Liver (tissue), 9 donors: ENCODE measurements around the gene CHST5. TPM values are rescaled to one million over a fixed set of nuclear protein-coding genes. Genes with fewer than 3 reads are reported as not detected.
"Not testable (repeated sequence)": the region's sequence is repeated elsewhere in the genome, so short reads cannot be mapped to it uniquely, and the experiment has no call there.

Experiments
- DNase-seq: peaks from one replicate; pipeline ENCODE4 v3.0.0-alpha.2; 2017; ENCODE audit warnings: low spot score
- H3K27ac ChIP-seq, 2 donors: one replicate each; pipeline ENCODE4 v1.7.0; 2013; ENCODE audit warnings: inconsistent platforms in 2 of 2, low read length in 2 of 2, control low read depth in 1 of 2, low read depth in 1 of 2, mild to moderate bottlenecking in 1 of 2
- H3K27me3 ChIP-seq, 4 donors: one replicate each; pipeline versions ENCODE4 v1.6.1 to v1.7.0; 2013; ENCODE audit warnings: low read length in 3 of 4, inconsistent platforms in 1 of 4, mild to moderate bottlenecking in 1 of 4, moderate library complexity in 1 of 4; ENCODE audit not compliant: control insufficient read depth in 4 of 4, insufficient read depth in 4 of 4
- H3K36me3 ChIP-seq, 4 donors: one replicate each; pipeline versions ENCODE4 v1.6.1 to v1.7.0; 2013; ENCODE audit warnings: low read length in 3 of 4, mild to moderate bottlenecking in 3 of 4, low read depth in 1 of 4, moderate library complexity in 1 of 4; ENCODE audit not compliant: control insufficient read depth in 4 of 4, insufficient read depth in 3 of 4
- H3K4me1 ChIP-seq, 4 donors: one replicate each; pipeline versions ENCODE4 v1.6.1 to v1.7.0; 2013; ENCODE audit warnings: low read length in 3 of 4, mild to moderate bottlenecking in 3 of 4, moderate library complexity in 1 of 4; ENCODE audit not compliant: control insufficient read depth in 4 of 4, insufficient read depth in 4 of 4
- H3K4me3 ChIP-seq, 3 donors: one replicate each; pipeline versions ENCODE4 v1.6.1 to v1.7.0; 2013; ENCODE audit warnings: low read length in 3 of 3, control low read depth in 1 of 3, low read depth in 1 of 3, mild to moderate bottlenecking in 1 of 3
- H3K9ac ChIP-seq, 2 donors: one replicate each; pipeline ENCODE4 v1.7.0; 2013; ENCODE audit warnings: low read length in 2 of 2, mild to moderate bottlenecking in 2 of 2, moderate library complexity in 2 of 2, control low read depth in 1 of 2, low read depth in 1 of 2
- H3K9me3 ChIP-seq, 4 donors: one replicate each; pipeline versions ENCODE4 v1.6.1 to v1.7.0; 2013; ENCODE audit warnings: low read length in 3 of 4; ENCODE audit not compliant: control insufficient read depth in 4 of 4
- ATF3 ChIP-seq: IDR thresholded peaks from 2 replicates; pipeline ENCODE4 v1.6.1; 2016; ENCODE audit warnings: antibody characterized with exemption
- CTCF ChIP-seq: fragments of 150-350 bp; IDR thresholded peaks from 2 replicates; pipeline ENCODE4 v1.5.1; 2017; ENCODE audit warnings: improper control_type of control experiment, low read depth, low read length; ENCODE audit not compliant: missing input control
- EGR1 ChIP-seq, 2 donors: IDR thresholded peaks; 2 replicates each; pipeline ENCODE4 v1.6.1; 2016 to 2018; ENCODE audit warnings: antibody characterized with exemption in 2 of 2, low read depth in 2 of 2
- FOXA1 ChIP-seq: IDR thresholded peaks from 2 replicates; pipeline ENCODE4 v1.6.1; 2016; ENCODE audit warnings: antibody characterized with exemption
- FOXA2 ChIP-seq: IDR thresholded peaks from 2 replicates; pipeline ENCODE4 v1.6.1; 2016; ENCODE audit warnings: antibody characterized with exemption
- GABPA ChIP-seq, 2 donors: IDR thresholded peaks in 1 of 2; conservative IDR thresholded peaks in 1 of 2; 2 replicates each; pipeline ENCODE4 v1.6.1; 2016; ENCODE audit warnings: antibody characterized with exemption in 2 of 2, mild to moderate bottlenecking in 1 of 2, moderate library complexity in 1 of 2
- HNF4A ChIP-seq, 2 donors: conservative IDR thresholded peaks; 2 replicates each; pipeline ENCODE4 v1.6.1; 2016; ENCODE audit warnings: antibody characterized with exemption in 2 of 2, mild to moderate bottlenecking in 2 of 2
- HNF4G ChIP-seq: IDR thresholded peaks from 2 replicates; pipeline ENCODE4 v1.6.1; 2016; ENCODE audit warnings: antibody characterized with exemption
- JUND ChIP-seq, 2 donors: IDR thresholded peaks; 2 replicates each; pipeline ENCODE4 v1.6.1; 2016; ENCODE audit warnings: antibody characterized with exemption in 2 of 2
- MAX ChIP-seq: IDR thresholded peaks from 2 replicates; pipeline ENCODE4 v1.6.1; 2016; ENCODE audit warnings: antibody characterized with exemption
- NR2F2 ChIP-seq: IDR thresholded peaks from 2 replicates; pipeline ENCODE4 v1.6.1; 2016; ENCODE audit warnings: antibody characterized with exemption
- RAD21 ChIP-seq, 2 donors: IDR thresholded peaks; 2 replicates each; pipeline ENCODE4 v1.6.1; 2016; ENCODE audit warnings: antibody characterized with exemption in 2 of 2, mild to moderate bottlenecking in 2 of 2
- REST ChIP-seq: IDR thresholded peaks from 2 replicates; pipeline ENCODE4 v1.6.1; 2016; ENCODE audit warnings: antibody characterized with exemption, mild to moderate bottlenecking
- RXRA ChIP-seq, 2 donors: IDR thresholded peaks; 2 replicates each; pipeline ENCODE4 v1.6.1; 2017 to 2018; ENCODE audit warnings: antibody characterized with exemption in 2 of 2, mild to moderate bottlenecking in 1 of 2
- SP1 ChIP-seq: IDR thresholded peaks from 2 replicates; pipeline ENCODE4 v1.6.1; 2018; ENCODE audit warnings: antibody characterized with exemption, mild to moderate bottlenecking
- TAF1 ChIP-seq: conservative IDR thresholded peaks from 2 replicates; pipeline ENCODE4 v1.6.1; 2016; ENCODE audit warnings: antibody characterized with exemption, mild to moderate bottlenecking
- YY1 ChIP-seq: IDR thresholded peaks from 2 replicates; pipeline ENCODE4 v1.6.1; 2016; ENCODE audit warnings: antibody characterized with exemption, mild to moderate bottlenecking
- ZBTB33 ChIP-seq: IDR thresholded peaks from 2 replicates; pipeline ENCODE4 v1.6.1; 2016; ENCODE audit warnings: antibody characterized with exemption
- WGBS: extraction: QIAGEN DNeasy Blood & Tissue Kit; methylation state at CpG from one replicate; pipeline ENCODE4 v1.1.7; 2013; 5-methylcytosine and 5-hydroxymethylcytosine counted together
- polyA plus RNA-seq, 2 donors: library from polyadenylated mRNA; stranded (reverse) in 1 of 2; unstranded in 1 of 2; fragments of 200-250 nt in 1 of 2; fragments of >200 nt in 1 of 2; fragmentation: Nextera tagmentation in 1 of 2; extraction: Ambion mirVana in 1 of 2; gene quantifications; one replicate each; pipeline versions ENCODE4 v1.2.1 to v1.2.3, GENCODE V29; 2013 to 2015
- total RNA-seq, 2 donors: library from RNA; depleted of rRNA; stranded (reverse); fragments of >200 nt; gene quantifications; one replicate each; pipeline ENCODE4 v1.2.3, GENCODE V29; 2014
- donor health status: healthy.
- donor health status: healthy.
- donor health status: healthy.
- donor health status: healthy.
- donor health status: healthy.

Gene CHST5
- total and polyA plus RNA-seq, 4 donors, result not detected

- H3K4me3 ChIP-seq, result no peak overlapping the region
- no peak overlapping the region for H3K9ac ChIP-seq
- 90% methylated on average over 5 of the region's 5 CpGs for WGBS
- H3K27me3 ChIP-seq, result no peaks in the 10 kb centered on the region
- no peaks in the 10 kb centered on the region for H3K4me1 ChIP-seq
- no peak for DNase-seq
- no peak for TF ChIP-seq RXRA (IDR thresholded peaks at IDR 0.05)
- no peak for TF ChIP-seq REST
- TF ChIP-seq YY1, result no peak
- TF ChIP-seq GABPA (IDR thresholded peaks at IDR 0.05 in 1 of 2, conservative IDR thresholded peaks at IDR 0.05 in 1 of 2), result no peak
- TF ChIP-seq HNF4G, result no peak
- no peak for TF ChIP-seq RAD21 (IDR thresholded peaks at IDR 0.05)
- TF ChIP-seq TAF1, result no peak
- TF ChIP-seq ATF3, result no peak
- TF ChIP-seq CTCF, result no peak
- TF ChIP-seq HNF4A (conservative IDR thresholded peaks at IDR 0.05), result no peak
- no peak for TF ChIP-seq EGR1 (IDR thresholded peaks at IDR 0.05; ENCODE audit: low read depth in 2 of 2)
- no peak for TF ChIP-seq NR2F2
- no peak for TF ChIP-seq JUND (IDR thresholded peaks at IDR 0.05)
- no peak for TF ChIP-seq SP1
- TF ChIP-seq MAX, result no peak
- TF ChIP-seq ZBTB33, result no peak
- TF ChIP-seq FOXA1, result no peak
- no peak for TF ChIP-seq FOXA2
- no peaks in the 10 kb centered on the region for H3K36me3 ChIP-seq
- no peak overlapping the region for H3K27ac ChIP-seq
- H3K9me3 ChIP-seq, result no peaks in the 10 kb centered on the region
These were observed 34.5 kb downstream of the CHST5 start for GRCh38 chr16:75501359-75501758.

- not testable (repeated sequence) for DNase-seq, H3K9me3 ChIP-seq
- 38% methylated on average over 11 of the region's 13 CpGs for WGBS
These were observed 37.1 kb downstream of the CHST5 start for GRCh38 chr16:75498605-75499322.

More at GRCh38 chr16:75498605-75499322, 37.1 kb downstream of the CHST5 start:
- H3K9ac ChIP-seq, H3K4me3 ChIP-seq, H3K27ac ChIP-seq, H3K36me3 ChIP-seq, H3K27me3 ChIP-seq, H3K4me1 ChIP-seq: not testable (repeated sequence)
